DND-41 (cell line): ENCODE results near the gene SOAT2.

Experiments
- CTCF ChIP-seq: IDR thresholded peaks from 2 replicates; pipeline ENCODE4 v1.5.1; 2012; ENCODE audit warnings: borderline replicate concordance, low read length, moderate library complexity, mild to moderate bottlenecking; ENCODE audit not compliant: poor library complexity, severe bottlenecking; ENCODE audit errors: extremely low read depth
- EZH2 ChIP-seq: IDR thresholded peaks from 3 replicates; pipeline ENCODE4 v1.6.1; 2012; ENCODE audit warnings: borderline replicate concordance, low read depth, mild to moderate bottlenecking, moderate library complexity, low read length, inconsistent platforms; ENCODE audit not compliant: severe bottlenecking

- TF ChIP-seq CTCF (no peak), EZH2 (no peak)
Observed at GRCh38 chr12:53076461-53076860, 26.8 kb upstream of the SOAT2 start.
